Skeletal muscle satellite cell (primary cell): Measurements from ENCODE around the gene RRP12.

Source experiments
- H3K27me3 ChIP-seq: 2 replicates; pipeline ENCODE4 v1.7.0; 2013; ENCODE audit warnings: low read length; ENCODE audit not compliant: control insufficient read depth, insufficient read depth
- H3K36me3 ChIP-seq: 2 replicates; pipeline ENCODE4 v1.7.0; 2013; ENCODE audit warnings: mild to moderate bottlenecking, control low read depth, low read length; ENCODE audit not compliant: insufficient read depth
- H3K4me1 ChIP-seq: 2 replicates; pipeline ENCODE4 v1.7.0; 2013; ENCODE audit warnings: low read length; ENCODE audit not compliant: control insufficient read depth, insufficient read depth
- H3K4me2 ChIP-seq: 2 replicates; pipeline ENCODE4 v1.7.0; 2013; ENCODE audit warnings: mild to moderate bottlenecking, low read length
- H3K4me3 ChIP-seq: 2 replicates; pipeline ENCODE4 v1.7.0; 2013; ENCODE audit warnings: low read length
- H3K9ac ChIP-seq: 2 replicates; pipeline ENCODE4 v1.7.0; 2013; ENCODE audit warnings: mild to moderate bottlenecking, low read depth, low read length, moderate library complexity
- H3K9me3 ChIP-seq: replicated peaks from 2 replicates; pipeline ENCODE4 v1.7.0; 2013; ENCODE audit warnings: mild to moderate bottlenecking, control low read depth, low read length

RRP12 gene

GRCh38 chr10:97380516-97380915 is 20.6 kb downstream of the RRP12 start:
- H3K36me3 ChIP-seq, result peaks cover 35% of the 10 kb centered on the region
- H3K4me1 ChIP-seq, result no peaks in the 10 kb centered on the region
- no peaks in the 10 kb centered on the region for H3K27me3 ChIP-seq
- no peak overlapping the region for H3K4me3 ChIP-seq
- H3K4me2 ChIP-seq, result no peak overlapping the region
- no peaks in the 10 kb centered on the region for H3K9me3 ChIP-seq
- H3K9ac ChIP-seq, result no peak overlapping the region

- no peaks in the 10 kb centered on the region for H3K27me3 ChIP-seq
- no peak overlapping the region for H3K4me2 ChIP-seq
- no peak overlapping the region for H3K4me3 ChIP-seq
- H3K4me1 ChIP-seq, result no peaks in the 10 kb centered on the region
- peaks cover 29% of the 10 kb centered on the region for H3K36me3 ChIP-seq
- no peaks in the 10 kb centered on the region for H3K9me3 ChIP-seq
- H3K9ac ChIP-seq, result no peak overlapping the region
These were observed 21.9 kb downstream of the RRP12 start for GRCh38 chr10:97378933-97379921.

- Histone ChIP-seq H3K36me3 (peaks cover 43% of the 10 kb centered on the region), H3K4me1 (no peaks in the 10 kb centered on the region), H3K9me3 (no peaks in the 10 kb centered on the region), H3K9ac (no peak overlapping the region), H3K4me3 (no peak overlapping the region), H3K27me3 (no peaks in the 10 kb centered on the region), H3K4me2 (no peak overlapping the region)
These were observed 24.7 kb downstream of the RRP12 start for GRCh38 chr10:97376413-97376812.

GRCh38 chr10:97373456-97373855 is 27.7 kb downstream of the RRP12 start:
- peaks cover 47% of the 10 kb centered on the region for H3K36me3 ChIP-seq

GRCh38 chr10:97372233-97372875 is 28.8 kb downstream of the RRP12 start:
- H3K4me1 ChIP-seq, result no peaks in the 10 kb centered on the region
- H3K4me2 ChIP-seq, result no peak overlapping the region
- peaks cover 48% of the 10 kb centered on the region for H3K36me3 ChIP-seq
- no peaks in the 10 kb centered on the region for H3K27me3 ChIP-seq
- no peak overlapping the region for H3K9ac ChIP-seq
- no peak overlapping the region for H3K4me3 ChIP-seq
- no peaks in the 10 kb centered on the region for H3K9me3 ChIP-seq

More at GRCh38 chr10:97373456-97373855, 27.7 kb downstream of the RRP12 start:
- Histone ChIP-seq H3K9me3 (no peaks in the 10 kb centered on the region), H3K9ac (no peak overlapping the region), H3K4me1 (no peaks in the 10 kb centered on the region), H3K4me3 (no peak overlapping the region), H3K4me2 (no peak overlapping the region), H3K27me3 (no peaks in the 10 kb centered on the region)

- H3K36me3 ChIP-seq, result peaks cover 54% of the 10 kb centered on the region
- H3K4me1 ChIP-seq, result no peaks in the 10 kb centered on the region
- no peak overlapping the region for H3K9ac ChIP-seq
- no peaks in the 10 kb centered on the region for H3K9me3 ChIP-seq
- H3K4me3 ChIP-seq, result no peak overlapping the region
- H3K27me3 ChIP-seq, result no peaks in the 10 kb centered on the region
- H3K4me2 ChIP-seq, result no peak overlapping the region
These were observed 29.4 kb downstream of the RRP12 start for GRCh38 chr10:97371696-97372095.

GRCh38 chr10:97367126-97367649 is 34.0 kb downstream of the RRP12 start:
- Histone ChIP-seq H3K36me3 (peaks cover 56% of the 10 kb centered on the region), H3K4me3 (no peak overlapping the region), H3K4me1 (no peaks in the 10 kb centered on the region), H3K9ac (no peak overlapping the region), H3K9me3 (no peaks in the 10 kb centered on the region), H3K4me2 (no peak overlapping the region), H3K27me3 (no peaks in the 10 kb centered on the region)

- no peaks in the 10 kb centered on the region for H3K4me1 ChIP-seq
- no peak overlapping the region for H3K9ac ChIP-seq
- H3K27me3 ChIP-seq, result no peaks in the 10 kb centered on the region
- no peak overlapping the region for H3K4me2 ChIP-seq
- no peaks in the 10 kb centered on the region for H3K9me3 ChIP-seq
- no peak overlapping the region for H3K4me3 ChIP-seq
- peaks cover 50% of the 10 kb centered on the region for H3K36me3 ChIP-seq
These were observed 34.6 kb downstream of the RRP12 start for GRCh38 chr10:97366572-97366971.

GRCh38 chr10:97365761-97366351 is 35.3 kb downstream of the RRP12 start:
- H3K9ac ChIP-seq, result no peak overlapping the region
- no peaks in the 10 kb centered on the region for H3K9me3 ChIP-seq
- no peaks in the 10 kb centered on the region for H3K27me3 ChIP-seq
- no peaks in the 10 kb centered on the region for H3K4me1 ChIP-seq
- H3K4me2 ChIP-seq, result no peak overlapping the region
- H3K4me3 ChIP-seq, result no peak overlapping the region
- H3K36me3 ChIP-seq, result peaks cover 43% of the 10 kb centered on the region

- peaks cover 54% of the 10 kb centered on the region for H3K36me3 ChIP-seq
- H3K27me3 ChIP-seq, result no peaks in the 10 kb centered on the region
- H3K9ac ChIP-seq, result no peak overlapping the region
- no peak overlapping the region for H3K4me3 ChIP-seq
- no peaks in the 10 kb centered on the region for H3K9me3 ChIP-seq
- no peak overlapping the region for H3K4me2 ChIP-seq
- no peaks in the 10 kb centered on the region for H3K4me1 ChIP-seq
These were observed 38.1 kb downstream of the RRP12 start for GRCh38 chr10:97363071-97363470.

GRCh38 chr10:97362310-97363033 is 38.7 kb downstream of the RRP12 start:
- Histone ChIP-seq H3K9me3 (no peaks in the 10 kb centered on the region), H3K36me3 (peaks cover 54% of the 10 kb centered on the region), H3K9ac (no peak overlapping the region), H3K4me3 (no peak overlapping the region), H3K27me3 (no peaks in the 10 kb centered on the region), H3K4me2 (no peak overlapping the region), H3K4me1 (no peaks in the 10 kb centered on the region)
